HFFc6 (cell line): ENCODE results near the gene TLNRD1. TPM values are rescaled to one million over a fixed set of nuclear protein-coding genes. Genes with fewer than 3 reads are reported as not detected.

Experiments used
- DNase-seq: peaks from one replicate; pipeline ENCODE4 v3.0.0-alpha.2; 2018
- H3K27ac Mint-ChIP-seq: 2 replicates; pipeline ENCODE4 v1.8.0; 2020; ENCODE audit warnings: mild to moderate bottlenecking, mixed read lengths
- H3K27me3 Mint-ChIP-seq: 2 replicates; pipeline ENCODE4 v1.8.0; 2021; ENCODE audit warnings: mild to moderate bottlenecking, moderate library complexity, mixed read lengths; ENCODE audit not compliant: insufficient read depth
- H3K36me3 Mint-ChIP-seq: 2 replicates; pipeline ENCODE4 v1.8.0; 2021; ENCODE audit warnings: low read depth, mixed read lengths
- H3K4me1 Mint-ChIP-seq: 2 replicates; pipeline ENCODE4 v1.8.0; 2020; ENCODE audit warnings: low read depth, mixed read lengths
- H3K4me3 Mint-ChIP-seq: 2 replicates; pipeline ENCODE4 v1.8.0; 2020; ENCODE audit warnings: mild to moderate bottlenecking, moderate library complexity, mixed read lengths
- H3K9me3 Mint-ChIP-seq: 2 replicates; pipeline ENCODE4 v1.8.0; 2020; ENCODE audit warnings: mild to moderate bottlenecking, mixed read lengths
- CTCF ChIP-seq: fragments of 200-600 bp; sonication (generic); IDR thresholded peaks from 2 replicates; pipeline ENCODE4 v1.5.0; 2021; ENCODE audit warnings: antibody characterized with exemption, mild to moderate bottlenecking
- microRNA-seq: library from miRNA; unstranded; fragments of <30 nt; microRNA quantifications from one replicate; pipeline ENCODE4, GENCODE V29; 2019
- total RNA-seq, 6 experiments: library from RNA; stranded (reverse); fragmentation: NEBNext Ultra II Directional; extraction: Animal tissue kit (Norgen Biotek cat#: 25700); gene quantifications; 2 replicates in 1 of 6; 3 replicates in 5 of 6; pipeline ENCODE4 v1.2.3, GENCODE V29; 2021

TLNRD1 gene
- total RNA-seq, 6 experiments from 2014 or later: 8.8 to 14.3 (median 12.7) TPM

DNA sequence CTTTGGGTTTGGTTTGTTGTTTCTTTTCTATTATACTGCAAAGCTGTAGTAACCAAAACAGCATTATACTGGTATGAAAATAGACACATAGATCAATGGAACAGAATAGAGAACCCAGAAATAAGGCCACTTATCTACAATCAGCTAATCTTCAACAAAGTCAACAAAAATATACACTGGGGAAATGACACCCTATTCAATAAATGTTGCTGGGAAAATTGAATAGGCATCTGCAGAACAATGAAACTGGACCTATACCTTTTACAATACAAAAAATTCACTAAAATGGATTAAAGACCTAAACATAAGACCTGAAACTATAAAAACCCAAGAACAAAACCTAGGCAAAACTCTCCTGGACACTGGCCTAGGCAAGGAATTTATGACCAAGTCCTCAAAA is 52.9 kb downstream of the TLNRD1 start:
- no peak for TF ChIP-seq CTCF
- DNase-seq: no peak
- no peak overlapping the region; the same call in 1 of the 2 replicates for H3K27ac Mint-ChIP-seq
- H3K9me3 Mint-ChIP-seq: peaks cover 5% of the 10 kb centered on the region; the same call in 1 of the 2 replicates
- H3K36me3 Mint-ChIP-seq: no peaks in the 10 kb centered on the region
- peaks cover 24% of the 10 kb centered on the region for H3K4me1 Mint-ChIP-seq
- no peak overlapping the region; the same call in 1 of the 2 replicates for H3K4me3 Mint-ChIP-seq
- no peaks in the 10 kb centered on the region for H3K27me3 Mint-ChIP-seq

DNA sequence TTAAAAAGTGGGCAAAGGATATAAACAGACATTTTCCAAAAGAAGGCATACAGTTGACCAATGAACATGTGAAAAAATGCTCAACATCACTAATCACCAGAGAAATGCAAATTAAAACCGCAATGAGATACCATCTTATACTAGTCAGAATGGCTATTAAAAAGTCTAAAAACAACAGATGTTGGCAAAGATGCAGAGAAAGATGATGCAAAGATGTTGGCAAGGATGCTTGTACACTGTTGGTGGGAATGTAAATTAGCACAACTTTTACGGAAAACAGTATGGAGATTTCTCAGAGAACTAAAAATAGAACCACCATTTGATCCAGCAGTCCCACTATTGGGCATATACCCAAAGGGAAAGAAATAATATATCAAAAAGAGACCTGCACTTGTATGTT is 53.5 kb downstream of the TLNRD1 start:
- no peak overlapping the region; the same call in 1 of the 2 replicates for H3K4me3 Mint-ChIP-seq
- peaks cover 24% of the 10 kb centered on the region for H3K4me1 Mint-ChIP-seq
- H3K36me3 Mint-ChIP-seq: no peaks in the 10 kb centered on the region
- peaks cover 5% of the 10 kb centered on the region; the same call in 1 of the 2 replicates for H3K9me3 Mint-ChIP-seq
- no peak overlapping the region for H3K27ac Mint-ChIP-seq
- no peak for TF ChIP-seq CTCF
- DNase-seq: peak; percentile 82
- no peaks in the 10 kb centered on the region for H3K27me3 Mint-ChIP-seq

Small RNAs within 50 kb of the gene (microRNA-seq; reads per million reads assigned to microRNA genes)
- gene MIR4514: not detected

Other genes with a start within 250 kb of the TLNRD1 start
- gene CEMIP, start 221.6 kb upstream of the TLNRD1 start, total RNA-seq: 10 to 100 TPM in 5 of 6 experiments, 1 to 10 TPM in 1; 5.8 to 53.2 (median 48.3) TPM
- gene MESD, start 11.1 kb upstream of the TLNRD1 start, total RNA-seq: 10 to 100 TPM; 31.8 to 42.1 (median 38.3) TPM
- gene CFAP161, start 133.3 kb downstream of the TLNRD1 start, total RNA-seq: under 1 TPM in 2 of 6 experiments, not detected in 4; 0.20 to 0.43 TPM
- gene IL16, start 196.0 kb downstream of the TLNRD1 start, total RNA-seq: not detected